Medulla oblongata (tissue), 1 donor: Measurements from ENCODE around the gene PCP4.

Source experiments
- DNase-seq: peaks from one replicate; pipeline ENCODE4 v3.0.0-alpha.2; 2015; ENCODE audit errors: extremely low spot score

Gene PCP4

DNA sequence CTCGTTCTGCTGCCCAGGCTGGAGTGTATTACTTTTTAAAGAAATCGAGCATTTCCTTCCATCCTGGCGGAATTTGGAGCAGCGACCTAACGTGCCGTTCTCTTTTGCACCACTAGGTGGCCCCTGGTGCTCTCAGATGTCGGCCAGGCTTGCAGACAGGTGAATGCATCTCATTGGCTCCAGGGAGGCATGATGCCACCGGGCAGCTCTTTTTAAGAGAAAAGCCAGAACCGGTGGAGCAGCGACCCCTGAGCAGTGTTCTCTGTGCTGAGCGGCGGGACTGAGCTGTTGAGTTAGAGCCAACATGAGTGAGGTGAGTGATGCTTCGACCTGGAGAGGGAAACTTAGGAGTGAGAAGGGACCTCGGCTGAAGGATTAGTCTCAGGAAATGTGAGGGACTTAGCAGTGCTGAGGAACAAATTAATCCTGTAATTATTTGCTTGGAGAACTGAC, at the start of gene PCP4:
Gene PCP4 (plus strand): TSS at position 241 of the 453 bp plus-strand sequence. CDS start 64 bp downstream, at position 305.
- DNase-seq = peak; percentile 67

DNA sequence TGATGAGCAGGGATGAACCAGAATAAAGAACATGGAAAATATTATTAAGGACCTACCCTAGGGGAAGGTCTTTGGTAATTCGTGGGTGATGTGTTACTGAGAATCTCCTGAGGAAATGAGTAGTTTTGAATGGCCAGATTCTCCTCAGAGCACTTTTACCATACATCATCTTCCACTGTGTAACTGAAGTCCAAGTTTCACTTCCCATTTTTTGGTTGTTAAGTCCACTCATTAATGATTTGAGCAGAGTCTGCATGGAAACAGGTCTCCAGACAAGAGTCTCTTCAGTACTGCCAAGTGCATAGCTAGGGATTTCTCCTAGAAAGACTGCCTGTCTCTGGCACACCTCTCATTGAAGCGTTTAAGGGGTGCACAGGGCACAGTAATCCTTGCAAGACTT, 48.7 kb upstream of the PCP4 start:
- no peak for DNase-seq

- no peak for DNase-seq
These were observed 45.2 kb upstream of the PCP4 start for GRCh38 chr21:39822042-39822441.

DNA sequence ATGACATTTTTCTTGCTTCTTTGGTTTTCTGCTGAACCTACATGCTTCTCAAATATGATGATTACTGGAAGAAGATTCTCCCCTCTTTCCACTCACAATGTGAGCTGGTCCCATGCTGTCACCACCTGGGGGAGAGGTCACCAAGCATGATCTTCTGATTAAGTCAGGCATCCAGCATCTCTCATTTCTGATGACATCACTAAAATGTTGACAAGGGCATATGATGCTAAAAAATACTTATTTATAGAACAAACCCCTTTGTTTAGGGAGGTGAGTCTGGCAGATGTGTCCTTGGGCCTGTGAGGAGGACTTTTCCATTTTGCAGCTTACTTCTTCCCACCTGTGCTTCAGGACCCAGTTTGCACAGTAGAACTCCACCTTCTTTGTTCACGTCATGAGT, 42.0 kb upstream of the PCP4 start:
- no peak for DNase-seq

- DNase-seq = no peak
These were observed 32.7 kb upstream of the PCP4 start for GRCh38 chr21:39834543-39834942.

GRCh38 chr21:39837861-39838359, 29.3 kb upstream of the PCP4 start:
- no peak for DNase-seq

- no peak for DNase-seq
These were observed 26.7 kb upstream of the PCP4 start for GRCh38 chr21:39840373-39841097.

GRCh38 chr21:39842741-39843459, 24.3 kb upstream of the PCP4 start:
- no peak for DNase-seq

DNA sequence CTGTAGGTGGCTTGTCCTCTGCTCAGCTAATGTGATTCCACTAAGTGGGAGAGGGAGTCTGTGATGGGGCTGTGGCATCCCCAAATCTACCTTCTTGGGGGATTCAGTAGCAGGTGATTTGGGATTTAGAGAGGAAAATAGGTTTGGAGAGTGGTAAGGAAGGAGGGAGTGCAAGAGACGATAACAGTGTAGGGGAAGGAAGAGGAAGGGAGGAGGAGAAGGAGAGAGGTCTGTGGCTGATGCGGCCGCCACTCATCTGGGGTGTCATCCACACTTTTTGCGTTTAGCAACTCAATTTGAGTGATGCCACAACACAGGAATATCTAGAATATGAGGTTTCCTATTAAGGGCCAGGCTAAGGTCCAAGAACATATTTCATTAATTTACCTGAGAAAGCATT, 23.8 kb upstream of the PCP4 start:
- DNase-seq = no peak

GRCh38 chr21:39843916-39844315, 23.3 kb upstream of the PCP4 start:
- DNase-seq = no peak

- DNase-seq = no peak
These were observed 21.6 kb upstream of the PCP4 start for GRCh38 chr21:39845571-39846130.

DNA sequence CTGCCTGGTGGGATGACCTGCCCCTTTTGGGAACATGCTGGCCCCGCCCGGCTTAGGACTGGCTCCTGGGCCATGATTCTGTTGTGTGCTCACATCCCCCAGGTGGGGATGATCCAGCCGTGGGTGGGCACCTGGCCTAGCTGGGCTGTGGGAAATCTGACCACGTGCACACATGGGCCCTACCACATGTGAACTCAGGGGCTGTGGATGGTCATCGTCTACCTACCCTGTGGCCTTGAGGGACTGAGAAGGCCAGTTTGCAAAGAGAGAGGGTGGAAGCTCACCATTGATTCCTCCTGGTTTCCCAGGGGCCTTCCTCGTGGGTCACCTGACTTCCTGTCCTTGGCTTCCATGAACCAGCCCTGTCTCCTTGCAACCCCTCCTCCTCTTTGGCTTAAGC, 19.4 kb upstream of the PCP4 start:
- no peak for DNase-seq

DNA sequence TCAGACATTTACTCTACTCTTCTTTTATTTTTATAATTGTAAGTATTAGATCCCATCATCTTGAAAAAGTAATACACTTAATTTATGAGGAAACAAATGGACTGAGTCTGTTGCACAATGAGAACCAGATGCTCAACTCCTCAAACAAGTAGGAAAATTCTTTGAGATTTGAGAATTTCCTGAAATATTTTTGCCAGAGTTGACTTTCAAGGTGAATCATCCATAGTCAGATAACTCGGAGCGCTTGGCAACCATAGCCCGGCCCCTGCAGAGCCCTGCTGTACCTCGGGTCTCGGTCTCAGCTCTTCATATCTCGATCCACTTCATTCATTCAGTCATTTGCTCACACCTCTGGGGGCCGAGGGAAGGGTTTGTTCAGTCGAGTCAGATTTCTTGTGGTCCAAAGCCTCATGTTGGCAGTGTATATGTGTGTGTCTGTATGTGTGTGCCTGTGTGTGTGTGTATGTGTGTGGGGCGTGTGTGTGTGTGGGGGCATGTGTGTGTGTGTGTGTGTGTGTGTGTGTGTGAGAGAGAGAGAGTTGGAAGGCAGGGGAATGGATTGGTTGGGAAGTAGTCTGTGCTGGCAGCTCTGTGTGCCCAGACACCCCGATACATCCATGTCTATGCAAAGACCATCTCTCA, 18.1 kb upstream of the PCP4 start:
- no peak for DNase-seq

GRCh38 chr21:39850333-39850732, 16.9 kb upstream of the PCP4 start:
- DNase-seq = no peak

DNA sequence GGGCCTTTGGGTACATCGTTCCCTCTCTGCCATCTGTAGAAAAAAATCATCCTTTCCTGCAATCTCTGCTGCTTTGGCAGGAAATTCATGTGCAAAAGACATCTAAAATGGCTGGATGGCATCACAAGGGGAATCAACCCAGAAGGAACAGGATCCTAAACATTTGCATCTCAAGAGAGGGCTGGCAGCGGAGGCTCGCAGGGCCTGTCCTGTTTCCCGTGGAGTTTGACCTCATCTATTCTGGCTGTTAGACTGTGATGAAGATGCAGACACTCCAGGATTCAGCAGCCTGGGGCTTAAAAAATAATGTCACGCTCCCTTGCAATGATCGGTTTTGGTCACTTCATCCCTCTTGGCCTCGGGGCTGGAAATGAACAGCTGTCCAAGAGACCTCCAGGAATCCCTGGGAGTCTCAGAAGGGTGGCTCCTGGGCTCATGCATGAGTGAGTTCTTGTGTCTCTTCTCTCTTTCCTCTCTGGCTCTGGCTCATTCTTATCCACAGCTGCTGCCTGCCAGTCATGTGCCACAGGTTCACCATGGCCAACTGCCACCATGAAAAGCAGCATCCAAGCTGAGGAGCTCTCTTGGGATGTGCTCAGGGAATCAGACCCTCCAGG, 16.1 kb upstream of the PCP4 start:
- DNase-seq = no peak

DNA sequence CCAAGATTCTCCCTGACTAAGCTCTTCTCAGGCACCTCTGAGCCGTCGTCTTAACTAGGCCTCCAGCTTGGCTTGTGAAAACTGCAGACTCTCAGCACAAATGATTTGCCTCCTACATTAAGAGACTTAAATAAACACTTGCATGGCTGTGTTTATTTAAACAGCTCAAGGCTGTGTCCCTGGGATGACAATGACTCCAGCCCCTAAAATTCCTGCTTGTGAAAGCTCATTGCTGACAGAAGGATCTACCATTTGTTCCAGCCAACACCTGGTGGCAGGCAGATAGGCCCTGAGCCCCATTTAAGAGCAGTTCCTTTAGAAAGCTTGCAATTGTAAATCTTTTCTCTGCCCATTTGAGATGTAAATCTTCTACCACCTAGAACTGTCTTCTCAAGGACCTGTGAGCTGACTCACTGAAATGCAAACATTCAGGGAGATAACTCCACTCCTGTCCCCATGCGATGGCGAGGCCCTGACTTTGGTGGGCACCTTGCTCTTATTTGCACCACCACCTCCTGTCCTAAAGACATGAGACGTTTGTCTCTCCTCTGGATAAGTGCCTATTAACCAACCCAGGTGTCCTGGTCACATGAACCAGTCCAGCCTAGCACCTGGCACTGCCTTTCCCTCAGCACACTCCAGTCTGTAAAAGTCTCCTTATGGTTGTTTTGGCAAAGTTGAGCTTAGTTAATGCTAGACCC, 15.1 kb upstream of the PCP4 start:
- no peak for DNase-seq

DNA sequence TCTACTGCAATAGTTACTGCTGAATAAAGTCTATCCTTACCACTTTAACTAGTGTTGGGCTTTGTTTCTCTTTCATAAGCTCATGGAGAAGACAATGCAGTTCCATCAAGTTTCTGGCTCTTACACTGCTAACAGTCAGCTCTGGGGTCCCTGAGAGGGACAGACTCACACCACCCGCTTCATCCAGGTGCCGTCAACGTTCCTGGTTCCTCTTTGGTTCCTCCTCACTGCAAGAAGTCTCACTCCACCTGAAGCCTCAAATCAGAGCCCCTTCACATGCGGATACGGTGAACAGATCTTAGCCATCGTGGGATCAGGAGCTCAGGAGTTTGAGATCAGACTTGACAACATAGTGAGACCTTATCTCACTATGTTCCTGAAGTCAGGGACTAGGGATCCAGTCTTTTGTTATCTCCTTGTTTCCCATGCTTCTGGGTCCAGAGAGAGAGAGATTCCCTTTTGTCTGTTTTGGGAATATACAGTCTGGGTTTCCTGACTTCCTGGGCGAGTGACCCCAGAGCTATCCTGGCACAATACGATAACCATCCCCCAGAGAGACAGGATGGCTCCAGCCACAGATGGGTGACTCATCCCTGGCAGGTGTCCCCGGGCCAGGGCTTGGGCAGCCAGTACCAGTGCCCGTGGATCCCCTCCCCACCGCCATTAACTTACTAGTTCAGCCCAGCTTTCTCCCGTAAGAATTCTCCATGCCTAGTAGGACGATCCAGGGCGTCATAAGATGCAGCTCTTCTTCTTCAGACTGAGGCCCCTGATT, 14.3 kb upstream of the PCP4 start:
- no peak for DNase-seq

GRCh38 chr21:39854572-39854971, 12.7 kb upstream of the PCP4 start:
- DNase-seq = no peak

- DNase-seq = no peak
These were observed 11.6 kb upstream of the PCP4 start for GRCh38 chr21:39855595-39855994.

- no peak for DNase-seq
These were observed 6.6 kb upstream of the PCP4 start for GRCh38 chr21:39860600-39860999.
